DMS 273 treated with DMSO at 0.1 percent for 48 hours (cell line): ENCODE data around the gene HNRNPA2B1.

Experiments used
- DNase-seq: peaks from one replicate; lab custom pipeline; 2025; lab: John Stamatoyannopoulos, UW

The HNRNPA2B1 gene

GRCh38 chr7:26144184-26145080 lies 56.1 kb downstream of the HNRNPA2B1 start:
- DNase-seq, result no peak

GRCh38 chr7:26143298-26144048 lies 57.1 kb downstream of the HNRNPA2B1 start:
- DNase-seq, result no peak

GRCh38 chr7:26141077-26141476 lies 59.5 kb downstream of the HNRNPA2B1 start:
- DNase-seq, result no peak

- DNase-seq, result no peak
These were observed 60.2 kb downstream of the HNRNPA2B1 start for GRCh38 chr7:26140380-26140779.
